AG20443 (cell line): Measurements from ENCODE around the gene SLC7A6.

Source experiments
- DNase-seq: peaks from one replicate; pipeline ENCODE4 v3.0.0; 2012; ENCODE audit warnings: low spot score, mixed read lengths

Gene SLC7A6

DNA sequence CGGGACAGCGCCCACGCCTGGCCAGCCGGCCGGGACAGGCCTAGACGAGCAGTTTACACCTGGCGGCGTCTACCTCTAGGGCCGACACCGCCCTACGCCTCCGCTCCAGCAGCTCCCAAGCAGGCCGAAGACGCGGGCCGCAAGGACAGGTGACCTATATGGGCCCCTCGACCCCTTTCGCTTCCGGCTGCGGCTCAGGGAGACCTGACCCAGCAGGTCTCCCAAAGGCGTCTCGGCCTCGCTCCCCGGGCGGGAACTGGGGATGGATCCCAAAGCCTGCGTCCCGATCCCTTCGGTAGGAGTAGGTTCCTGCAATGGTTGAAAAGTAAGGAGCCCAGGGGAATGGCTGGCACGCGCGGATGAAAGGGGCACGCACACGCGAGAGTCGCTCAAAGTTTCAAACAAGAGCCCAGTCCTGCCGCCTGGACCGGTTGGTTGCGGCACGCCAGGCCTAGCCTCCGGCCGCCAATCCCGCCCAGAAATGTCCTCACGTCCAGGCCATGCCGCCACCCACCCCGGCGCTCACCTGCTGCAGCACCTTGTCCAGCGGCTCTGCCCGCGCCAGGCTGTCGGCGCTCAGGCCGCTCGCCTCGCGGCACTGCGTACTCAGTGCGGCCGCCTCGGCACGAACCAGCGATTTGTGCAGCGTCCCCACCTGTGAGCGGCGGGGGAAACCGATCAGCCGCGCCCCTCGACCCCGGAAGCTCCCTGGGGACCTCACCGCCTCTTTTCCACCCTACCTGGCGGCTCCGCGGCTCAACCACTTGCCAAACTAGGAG is 29.0 kb upstream of the SLC7A6 start:
- no peak for DNase-seq

DNA sequence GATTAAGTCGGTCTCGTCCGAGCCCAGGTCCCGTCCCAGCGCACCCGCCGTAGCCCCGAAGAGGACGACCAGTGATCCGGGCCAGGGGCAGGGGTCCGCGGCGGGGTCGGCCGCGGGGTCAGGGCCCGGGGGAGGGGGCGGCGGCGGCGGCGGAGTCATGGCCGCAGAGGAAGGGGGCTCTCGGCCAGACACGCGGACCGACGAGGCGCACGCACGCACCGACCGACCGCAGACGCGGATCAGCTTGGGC is 28.5 kb upstream of the SLC7A6 start, which contains the start of gene ESRP2:
ESRP2 (minus strand) TSS at position 241 of the 250 bp plus-strand sequence; CDS start at position 159, 82 bp downstream.
- no peak for DNase-seq

DNA sequence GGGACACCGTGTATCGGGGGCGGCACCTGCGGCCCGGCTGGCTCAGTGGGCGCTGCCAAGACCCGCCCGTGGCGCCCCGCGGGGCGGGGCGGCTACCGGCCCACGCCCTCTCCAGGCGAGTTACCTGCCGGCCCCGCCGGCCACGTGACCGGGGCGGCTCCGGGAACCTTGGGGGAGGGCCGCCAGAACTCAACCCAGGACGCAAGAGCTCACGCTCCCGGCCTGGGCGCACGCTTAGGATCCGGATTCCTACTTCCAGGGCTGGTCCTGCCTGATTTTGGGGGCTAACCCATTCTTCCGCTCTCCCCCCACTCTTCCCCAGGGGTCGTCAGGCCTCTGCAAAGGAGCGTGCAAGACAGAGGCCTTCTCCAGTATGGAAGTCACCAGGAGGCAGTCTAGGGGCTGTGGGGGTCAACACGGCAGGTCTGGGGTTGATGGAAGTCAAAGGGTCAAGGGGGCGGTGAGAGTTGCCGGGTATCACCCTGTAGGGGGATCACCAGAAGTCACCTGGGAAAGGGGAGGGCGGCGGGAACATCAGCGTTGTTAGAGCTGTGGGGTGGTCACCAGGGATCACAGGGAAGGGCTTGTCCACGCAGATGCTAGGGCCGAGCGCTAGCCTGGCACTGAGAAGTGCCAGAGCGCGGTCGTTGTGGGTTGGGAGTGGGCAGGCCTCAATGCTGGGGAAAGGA is 28.0 kb upstream of the SLC7A6 start:
- no peak for DNase-seq

DNA sequence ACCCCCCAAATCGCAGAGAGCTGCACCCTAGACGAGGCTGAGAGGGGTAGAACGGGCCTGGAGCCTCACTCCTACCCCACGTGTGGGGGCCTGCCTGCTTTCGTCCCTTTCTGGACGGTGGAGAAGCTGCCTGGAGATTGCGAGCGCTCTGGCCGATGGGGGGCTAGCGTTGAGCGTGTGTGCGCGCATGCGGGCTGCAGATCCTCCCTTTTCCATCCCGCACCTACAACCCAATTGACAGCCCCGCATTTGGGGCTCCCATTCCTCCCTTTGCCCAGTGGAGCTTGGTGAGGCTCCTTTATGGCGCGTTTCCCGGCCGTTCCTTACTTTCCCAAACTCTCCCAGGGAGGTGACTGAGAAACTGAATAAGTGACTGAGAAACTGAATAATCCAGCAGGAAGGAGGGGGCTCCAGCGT is 27.5 kb upstream of the SLC7A6 start:
- no peak for DNase-seq

DNA sequence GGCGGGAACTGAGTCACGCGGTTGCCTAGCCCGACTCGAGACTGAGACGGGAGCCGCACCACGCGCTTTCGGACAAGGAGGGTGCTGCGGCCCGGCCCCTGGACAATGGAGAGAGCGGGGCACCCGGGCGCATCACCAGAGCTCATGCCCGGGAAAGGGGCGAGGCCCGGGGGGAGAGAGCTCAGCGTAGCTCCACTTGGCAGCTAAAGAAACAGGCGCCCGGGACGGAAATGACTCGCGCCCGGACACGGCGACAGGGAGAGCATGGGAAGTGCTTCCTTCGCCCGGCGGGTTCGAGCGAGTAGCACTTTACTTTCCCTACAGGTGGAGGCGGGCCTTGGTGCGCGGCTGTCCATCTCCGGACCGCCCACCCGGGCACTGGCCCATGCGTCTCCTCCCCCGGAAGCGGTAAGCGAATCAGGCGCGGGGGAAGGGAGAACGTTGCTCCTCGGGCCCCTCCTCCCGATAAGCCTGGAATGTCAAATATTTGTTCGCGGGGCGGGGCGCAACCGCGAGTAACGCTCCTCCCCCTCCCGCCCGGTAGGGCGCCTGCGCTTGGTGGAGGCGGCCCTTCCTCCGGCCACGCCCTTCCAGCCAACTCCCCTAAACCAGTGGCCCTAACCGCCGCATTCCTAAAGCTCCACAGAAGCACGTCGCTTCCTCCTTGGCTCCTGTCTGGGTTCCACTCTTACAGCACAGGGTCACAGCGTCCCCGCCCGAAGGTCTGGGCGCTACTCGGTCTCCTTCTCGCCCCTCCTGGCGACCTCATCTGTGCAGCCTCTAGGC is 26.9 kb upstream of the SLC7A6 start:
- DNase-seq: peak; percentile 99

DNA sequence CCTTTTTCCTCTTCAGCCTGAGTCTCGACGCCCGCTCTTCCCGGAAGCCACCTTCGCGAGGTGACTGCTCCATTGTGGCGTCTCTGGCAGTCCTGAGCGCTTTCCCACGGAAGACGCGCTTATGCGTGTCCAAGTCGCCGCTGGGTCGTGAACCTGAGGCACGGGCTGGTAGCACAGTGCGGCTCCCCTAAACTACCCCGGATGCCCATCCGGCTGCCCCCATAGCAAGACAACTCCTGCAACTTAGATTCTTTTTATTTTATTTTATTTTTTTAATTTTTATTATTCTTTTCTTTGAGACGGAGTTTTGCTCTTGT is 26.3 kb upstream of the SLC7A6 start:
- DNase-seq: no peak

DNA sequence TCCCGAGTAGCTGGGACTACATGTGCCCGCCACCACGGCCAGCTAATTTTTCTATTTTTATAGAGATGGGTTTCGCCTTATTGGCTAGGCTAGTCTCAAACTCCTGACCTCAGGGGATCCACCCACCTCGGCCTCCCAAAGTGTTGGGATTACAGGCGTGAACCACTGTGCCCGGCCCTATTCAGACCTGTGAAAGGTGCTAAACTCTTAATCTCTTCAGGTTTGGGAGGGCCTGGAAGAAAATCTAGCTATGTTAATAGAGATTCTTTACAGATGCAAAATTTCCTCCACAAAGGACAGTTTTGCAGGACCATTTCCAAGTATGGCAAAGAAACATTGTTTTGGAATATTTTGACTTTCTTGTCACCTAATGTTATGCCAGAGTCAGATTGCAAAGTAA is 22.2 kb upstream of the SLC7A6 start:
- DNase-seq: no peak

DNA sequence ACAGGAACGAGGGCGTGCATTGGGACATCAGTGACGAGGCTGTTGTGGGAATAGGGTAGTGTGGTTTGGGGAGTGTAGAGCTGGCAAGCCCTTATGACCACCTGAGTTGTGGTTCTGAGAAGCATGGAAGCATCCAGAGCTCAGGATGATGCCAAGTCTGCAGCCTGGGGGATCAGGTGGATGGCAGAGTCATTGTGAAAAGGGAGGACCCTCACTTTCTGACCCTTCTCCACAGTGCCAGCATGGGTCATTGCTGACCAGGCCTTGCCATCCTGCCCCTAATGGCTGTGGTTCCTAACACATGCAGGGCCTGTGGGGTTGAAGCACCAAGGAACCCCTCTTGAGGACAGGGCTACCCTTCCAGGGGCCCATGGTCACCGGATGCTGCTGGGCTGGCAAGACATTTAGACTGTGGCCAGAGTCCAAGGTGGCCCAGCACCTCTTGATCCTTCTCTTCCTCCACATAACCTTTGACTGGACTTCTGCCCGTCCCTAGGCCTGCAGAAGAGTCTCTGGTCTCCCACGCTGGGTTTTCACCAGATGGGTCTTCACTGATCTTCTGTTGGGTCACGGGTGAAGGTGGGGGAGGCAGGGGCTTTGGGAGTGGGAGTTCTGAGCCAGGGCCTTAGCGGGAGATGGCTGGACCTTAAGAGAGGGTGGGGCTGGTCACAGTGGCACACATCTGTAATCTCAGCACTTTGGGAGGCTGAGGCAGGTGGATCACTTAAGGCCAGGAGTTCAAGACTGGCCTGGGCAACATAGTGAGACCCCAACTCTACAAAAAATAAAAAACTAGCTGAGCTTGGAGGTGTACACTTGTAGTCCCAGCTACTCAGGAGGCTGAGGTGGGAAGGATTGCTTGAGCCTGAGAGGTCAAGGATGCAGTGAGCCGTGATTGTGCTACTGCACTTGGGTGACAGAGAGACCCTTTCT is 21.1 kb upstream of the SLC7A6 start:
- DNase-seq: no peak

DNA sequence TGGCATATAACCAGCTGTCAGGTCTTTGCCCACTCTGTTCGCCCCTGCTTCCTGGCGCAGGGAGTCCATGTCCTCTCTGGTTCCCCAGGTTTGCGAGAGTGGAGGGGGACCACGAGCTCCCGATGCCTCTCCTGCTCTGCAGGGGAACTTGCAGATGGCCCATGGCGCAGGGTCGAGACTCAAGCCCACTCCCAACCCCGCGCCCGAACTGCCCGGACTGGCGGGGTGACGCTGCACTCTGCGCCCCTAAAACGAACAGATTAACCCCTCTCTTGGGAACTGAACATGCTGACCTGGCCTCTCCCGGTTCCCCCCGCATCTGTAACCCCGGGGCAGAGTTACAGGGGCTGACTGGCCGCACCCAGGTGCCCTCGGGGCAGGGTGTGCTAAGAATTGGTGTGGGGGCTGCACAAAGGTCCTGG is 19.8 kb upstream of the SLC7A6 start:
- no peak for DNase-seq

DNA sequence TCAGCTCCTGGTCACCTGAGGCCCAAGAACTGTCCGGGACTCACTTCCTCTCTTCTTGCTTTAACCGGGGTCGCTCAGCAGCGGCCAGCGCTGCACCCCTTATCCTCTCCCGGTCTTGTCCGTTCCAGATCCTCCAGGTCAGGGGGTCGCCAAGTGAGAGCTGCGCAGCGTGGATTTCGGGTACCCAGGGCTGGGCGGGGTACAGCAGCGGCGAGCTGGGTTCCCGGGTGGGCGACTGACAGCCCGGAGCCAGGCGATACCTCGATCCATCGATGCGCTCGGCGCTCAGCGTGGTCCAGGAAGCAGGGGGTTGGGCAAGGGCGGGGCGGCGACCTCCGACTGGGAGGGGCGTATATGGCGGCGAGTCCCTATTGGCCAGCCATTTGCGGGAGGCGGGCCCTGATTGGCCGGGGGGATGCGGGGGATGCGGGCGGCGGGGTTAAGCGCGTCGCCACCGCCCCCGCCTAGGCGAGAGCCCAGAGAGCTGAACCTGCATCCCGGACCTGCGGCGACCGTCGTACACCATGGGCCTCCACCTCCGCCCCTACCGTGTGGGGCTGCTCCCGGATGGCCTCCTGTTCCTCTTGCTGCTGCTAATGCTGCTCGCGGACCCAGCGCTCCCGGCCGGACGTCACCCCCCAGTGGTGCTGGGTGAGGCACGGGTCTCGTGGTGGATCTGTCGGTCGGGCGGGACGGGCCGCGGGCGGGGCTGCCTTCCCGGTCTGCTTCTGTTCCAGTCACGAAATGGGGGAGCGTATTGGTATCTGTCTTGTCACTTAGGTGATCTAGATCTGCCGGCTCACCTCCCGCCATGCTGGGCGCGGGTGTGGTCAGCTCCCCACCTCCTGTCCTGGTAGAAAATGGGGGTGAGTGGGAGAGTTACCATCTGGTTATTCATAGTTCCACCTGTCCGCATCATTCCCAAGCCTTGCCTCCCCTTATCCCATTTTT is 19.1 kb upstream of the SLC7A6 start, which contains the start of gene PLA2G15:
PLA2G15 (plus strand) TSS at position 471 of the 951 bp plus-strand sequence; CDS start at position 525, 54 bp downstream.
- peak; percentile 98 for DNase-seq

DNA sequence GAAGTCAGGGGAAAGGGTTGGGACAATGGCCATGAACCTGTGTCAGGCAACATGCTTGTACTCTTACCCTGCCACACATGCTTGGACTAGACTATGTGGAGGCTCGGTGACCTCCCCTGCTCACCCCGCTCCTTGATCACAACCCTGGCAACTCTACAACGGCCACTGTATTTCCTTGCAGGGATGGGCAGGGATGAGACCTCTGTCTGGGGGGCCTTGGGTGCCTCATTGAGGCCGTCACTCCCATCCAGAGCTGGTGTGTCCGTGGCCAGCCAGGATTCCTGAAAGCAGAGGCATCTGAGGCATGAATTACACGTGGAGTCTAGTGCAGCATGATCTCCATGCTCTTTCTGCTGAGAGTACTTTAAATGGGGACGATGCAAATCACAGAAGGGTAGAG is 18.2 kb upstream of the SLC7A6 start:
- DNase-seq: no peak

DNA sequence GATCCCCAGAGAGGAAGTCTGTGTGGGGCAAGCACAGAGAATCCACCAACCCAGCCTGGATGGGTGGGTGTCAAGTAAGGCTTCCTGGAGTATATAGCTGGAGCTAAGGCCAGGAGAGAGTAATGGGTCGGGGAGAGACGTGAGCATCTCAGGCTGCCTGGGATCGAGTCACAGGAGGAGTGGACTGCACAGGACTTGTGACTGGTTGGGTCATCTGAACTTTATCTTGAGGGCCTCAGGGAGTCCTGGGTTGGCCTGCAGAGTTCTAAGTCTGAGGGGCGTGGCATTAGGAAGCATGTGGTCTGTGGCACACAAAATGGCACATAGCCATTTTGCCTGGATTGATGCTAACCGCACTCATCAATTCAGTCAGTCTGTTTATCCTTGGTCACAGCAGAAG is 17.7 kb upstream of the SLC7A6 start:
- DNase-seq: peak; percentile 52

DNA sequence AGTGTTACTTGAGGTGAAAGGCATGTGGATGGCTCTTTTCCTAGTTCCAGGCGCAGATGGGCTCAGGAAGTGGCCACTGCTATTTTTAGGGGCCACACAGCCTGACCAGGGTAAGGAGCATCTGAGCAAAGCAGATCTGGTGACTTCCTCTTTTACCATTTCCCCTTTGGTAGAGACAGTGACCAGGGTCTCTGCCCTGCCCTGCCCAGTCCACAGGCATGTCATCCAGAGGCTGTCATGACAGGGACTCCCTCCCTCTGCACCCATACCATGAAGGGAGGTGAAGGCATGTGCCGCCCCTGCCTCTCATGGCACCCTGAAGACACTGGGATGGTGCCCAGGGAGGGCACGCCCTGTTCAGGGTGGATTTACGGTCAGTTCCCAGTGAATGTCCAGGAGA is 16.9 kb upstream of the SLC7A6 start:
- DNase-seq: no peak

DNA sequence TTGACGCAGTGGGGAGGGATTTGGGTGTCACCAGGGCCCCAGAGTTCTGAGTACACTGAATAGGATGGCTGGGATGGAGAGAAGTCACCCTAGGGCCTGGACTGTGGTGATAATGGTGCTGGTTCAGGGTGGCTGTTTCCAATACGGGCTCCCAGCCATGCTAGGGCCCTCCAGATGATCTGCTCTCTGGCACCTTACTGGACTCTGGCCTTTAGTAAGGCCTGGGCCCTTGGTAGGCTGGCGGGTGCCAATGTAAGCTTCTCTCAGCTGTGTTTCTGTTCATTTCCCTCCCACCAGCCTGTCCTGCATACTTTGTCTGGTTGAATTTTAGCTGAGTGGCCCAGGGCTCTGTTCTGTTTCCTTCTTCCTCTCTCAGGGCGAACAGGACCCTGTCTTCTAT is 16.4 kb upstream of the SLC7A6 start:
- DNase-seq: no peak

DNA sequence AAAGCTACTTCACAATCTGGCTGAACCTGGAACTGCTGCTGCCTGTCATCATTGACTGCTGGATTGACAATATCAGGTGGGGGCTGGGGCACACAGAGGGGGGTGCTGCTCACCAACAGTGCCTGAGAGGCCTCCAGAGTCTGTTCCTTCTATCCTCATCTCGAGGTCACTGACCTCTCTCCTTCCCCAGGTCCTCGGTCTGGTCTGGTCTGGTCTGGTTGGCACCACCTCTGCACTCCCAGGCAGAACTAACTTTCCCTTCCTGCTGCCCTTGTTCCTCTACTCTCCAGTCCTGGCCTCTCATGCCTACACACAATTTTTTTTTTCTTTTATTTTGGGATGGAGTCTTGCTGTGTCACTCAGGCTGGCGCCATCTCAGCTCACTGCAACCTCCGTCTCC is 15.0 kb upstream of the SLC7A6 start:
- no peak for DNase-seq

DNA sequence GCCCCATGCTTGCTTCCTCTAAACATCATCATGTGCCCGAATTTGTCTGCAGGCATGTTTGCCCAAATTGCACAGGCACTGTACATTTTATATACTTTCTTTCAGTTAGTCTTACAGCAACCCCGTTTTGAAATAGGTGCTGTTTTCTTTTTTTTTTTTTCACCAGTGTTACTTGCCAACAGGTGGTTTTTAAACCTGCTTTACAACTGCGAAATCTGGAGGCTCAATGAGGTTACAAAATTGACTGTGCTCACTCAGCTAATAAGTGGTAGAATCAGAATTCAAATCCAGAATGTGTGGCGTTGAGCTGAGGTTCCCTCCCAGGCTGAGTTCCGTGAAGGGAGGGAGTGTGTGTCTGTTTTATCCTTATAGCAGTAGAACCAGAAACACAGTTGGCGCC is 13.4 kb upstream of the SLC7A6 start:
- DNase-seq: no peak

DNA sequence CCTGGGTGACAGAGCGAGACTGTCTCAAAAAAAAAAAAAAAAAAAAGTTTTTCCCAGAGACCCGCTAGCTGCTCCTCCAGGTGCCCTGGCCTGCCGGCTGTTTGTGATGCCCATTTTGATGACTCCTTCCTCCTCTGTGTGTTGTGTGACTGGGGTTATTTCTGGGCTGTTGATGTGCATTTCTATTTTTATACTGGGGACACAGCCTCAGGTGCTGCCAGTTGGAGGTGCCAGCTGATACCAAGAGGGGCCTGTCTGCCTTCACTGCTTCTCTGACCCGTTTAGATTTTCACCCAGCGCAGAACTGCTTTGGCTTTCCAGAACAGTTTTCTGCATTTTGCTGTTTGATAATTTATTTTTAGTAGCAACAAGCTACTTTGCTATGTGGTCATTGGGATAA is 12.5 kb upstream of the SLC7A6 start:
- no peak for DNase-seq

DNA sequence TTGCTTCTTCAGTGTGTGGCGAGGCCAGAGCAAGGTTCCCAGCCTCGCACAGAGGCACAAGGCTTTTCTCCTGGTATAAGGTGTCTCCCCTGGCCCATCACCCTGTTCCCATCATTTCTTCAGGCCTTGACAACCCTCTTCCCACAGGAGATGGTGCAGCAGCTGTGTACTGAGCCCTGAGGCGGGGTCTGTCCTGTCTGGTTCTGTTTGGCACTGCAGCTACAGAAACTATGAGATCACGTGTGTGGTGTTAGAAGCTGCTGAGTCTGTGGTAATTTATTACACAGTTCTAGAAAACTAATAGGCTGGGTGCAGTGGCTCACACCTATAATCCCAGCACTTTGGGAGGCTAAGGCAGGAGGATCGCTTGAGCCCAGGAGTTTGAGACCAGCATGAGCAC is 11.9 kb upstream of the SLC7A6 start:
- DNase-seq: no peak

DNA sequence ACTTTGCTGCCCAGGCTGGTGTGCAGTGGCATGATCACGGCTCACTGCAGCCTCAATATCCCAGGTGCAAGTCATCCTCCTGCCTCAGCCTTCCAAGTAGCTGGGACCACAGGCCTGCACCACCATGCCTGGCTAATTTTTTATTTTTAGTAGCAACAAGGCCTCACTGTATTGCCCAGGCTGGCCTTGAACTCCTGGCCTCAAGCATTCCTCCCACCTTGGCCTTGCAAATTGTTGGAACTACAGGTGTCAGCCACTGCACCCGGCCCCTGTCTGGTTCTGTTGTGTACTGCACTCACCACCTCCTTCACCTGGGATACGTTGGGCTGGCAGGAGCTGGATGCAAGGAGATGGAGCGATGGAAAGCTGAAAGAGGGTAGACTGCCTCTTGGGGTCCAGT is 10.6 kb upstream of the SLC7A6 start:
- DNase-seq: no peak

DNA sequence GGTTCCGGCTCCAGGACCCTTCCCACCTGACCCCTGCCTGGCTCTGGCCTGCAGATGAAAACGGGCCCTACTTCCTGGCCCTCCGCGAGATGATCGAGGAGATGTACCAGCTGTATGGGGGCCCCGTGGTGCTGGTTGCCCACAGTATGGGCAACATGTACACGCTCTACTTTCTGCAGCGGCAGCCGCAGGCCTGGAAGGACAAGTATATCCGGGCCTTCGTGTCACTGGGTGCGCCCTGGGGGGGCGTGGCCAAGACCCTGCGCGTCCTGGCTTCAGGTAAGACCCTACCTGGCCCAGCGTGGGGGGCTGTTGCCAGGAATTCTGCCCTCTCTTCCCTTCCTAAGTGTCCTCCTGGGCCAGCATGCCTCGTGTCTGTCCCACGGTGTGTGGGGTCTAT is 8.6 kb upstream of the SLC7A6 start:
- DNase-seq: no peak
